Bronchial epithelial cell (primary cell): ENCODE data around the gene MIPEP. TPM values are rescaled to one million over a fixed set of nuclear protein-coding genes. Genes with fewer than 3 reads are reported as not detected.

ENCODE experiments used
- DNase-seq: peaks from one replicate; pipeline ENCODE4 v3.0.0-alpha.2; 2010; ENCODE audit warnings: low read depth
- FAIRE-seq: peaks from 2 replicates; lab custom pipeline; 2011; peaks lifted over from hg19 to GRCh38; lab: Jason Lieb, UNC
- H3K27me3 ChIP-seq: 2 replicates; pipeline ENCODE4 v1.5.1; 2011; ENCODE audit warnings: low read length; ENCODE audit not compliant: control insufficient read depth, insufficient read depth
- H3K36me3 ChIP-seq: 2 replicates; pipeline ENCODE4 v1.5.1; 2011; ENCODE audit warnings: low read length; ENCODE audit not compliant: control insufficient read depth, insufficient read depth
- H3K4me3 ChIP-seq: 2 replicates; pipeline ENCODE4 v1.5.1; 2011; ENCODE audit warnings: mild to moderate bottlenecking, low read depth, low read length, control low read depth
- CTCF ChIP-seq: IDR thresholded peaks from 2 replicates; pipeline ENCODE4 v1.5.1; 2011; ENCODE audit warnings: mild to moderate bottlenecking, moderate library complexity, low read length, control low read depth, inconsistent platforms; ENCODE audit not compliant: insufficient read depth, severe bottlenecking
- total RNA-seq: library from RNA; depleted of rRNA; stranded (reverse); fragments of >200 nt; gene quantifications from 2 replicates; pipeline ENCODE4 v1.2.1, GENCODE V29; 2014

MIPEP gene
- total RNA-seq, 1 donor from 2014 or later: 19.2 TPM

GRCh38 chr13:23770973-23771372, 118.2 kb downstream of the MIPEP start:
- Histone ChIP-seq H3K27me3 (no peaks in the 10 kb centered on the region), H3K4me3 (no peak overlapping the region), H3K36me3 (no peaks in the 10 kb centered on the region)
- no peak for DNase-seq
- no peak for FAIRE-seq
- TF ChIP-seq CTCF: no peak

GRCh38 chr13:23770428-23770827, 118.8 kb downstream of the MIPEP start:
- no peak for TF ChIP-seq CTCF
- Histone ChIP-seq H3K36me3 (no peaks in the 10 kb centered on the region), H3K27me3 (no peaks in the 10 kb centered on the region), H3K4me3 (no peak overlapping the region)
- FAIRE-seq (no peak), DNase-seq (no peak)

GRCh38 chr13:23769401-23769800, 119.8 kb downstream of the MIPEP start:
- Histone ChIP-seq H3K27me3 (no peaks in the 10 kb centered on the region), H3K36me3 (no peaks in the 10 kb centered on the region), H3K4me3 (no peak overlapping the region)
- FAIRE-seq (no peak), DNase-seq (no peak)
- no peak for TF ChIP-seq CTCF

GRCh38 chr13:23767838-23768237, 121.4 kb downstream of the MIPEP start:
- FAIRE-seq (no peak), DNase-seq (peak; percentile 15)
- Histone ChIP-seq H3K27me3 (no peaks in the 10 kb centered on the region), H3K4me3 (no peak overlapping the region), H3K36me3 (no peaks in the 10 kb centered on the region)
- TF ChIP-seq CTCF: no peak

GRCh38 chr13:23766939-23767338, 122.3 kb downstream of the MIPEP start:
- TF ChIP-seq CTCF: no peak
- Histone ChIP-seq H3K27me3 (no peaks in the 10 kb centered on the region), H3K36me3 (no peaks in the 10 kb centered on the region), H3K4me3 (no peak overlapping the region)
- DNase-seq (no peak), FAIRE-seq (no peak)

- no peak for TF ChIP-seq CTCF
- peak; percentile 100 for FAIRE-seq
- Histone ChIP-seq H3K36me3 (no peaks in the 10 kb centered on the region), H3K4me3 (no peak overlapping the region), H3K27me3 (no peaks in the 10 kb centered on the region)
- no peak for DNase-seq
Measured at GRCh38 chr13:23766283-23766682, 122.9 kb downstream of the MIPEP start.
